COR-L47 (cell line): ENCODE data around the gene QSOX2.

Experiments used
- DNase-seq: peaks from one replicate; lab custom pipeline; 2025; lab: John Stamatoyannopoulos, UW

The QSOX2 gene

GRCh38 chr9:136245219-136246150 is at the start of gene QSOX2:
Gene QSOX2, minus strand, starts transcription at chr9:136245812. Its CDS starts 9 bp downstream, at chr9:136245803.
- DNase-seq, result peak; percentile 84

GRCh38 chr9:136295055-136295454 is 49.4 kb upstream of the QSOX2 start:
- DNase-seq, result no peak

GRCh38 chr9:136294437-136294836 is 48.8 kb upstream of the QSOX2 start:
- DNase-seq, result no peak

- DNase-seq, result no peak
Observed at GRCh38 chr9:136293476-136294077, 48.0 kb upstream of the QSOX2 start.

- DNase-seq, result peak; percentile 45
Observed at GRCh38 chr9:136292591-136293448, 47.2 kb upstream of the QSOX2 start.

- no peak for DNase-seq
Observed at GRCh38 chr9:136292026-136292538, 46.5 kb upstream of the QSOX2 start.

- no peak for DNase-seq
Observed at GRCh38 chr9:136291306-136292025, 45.9 kb upstream of the QSOX2 start.

- DNase-seq, result no peak
Observed at GRCh38 chr9:136290508-136291000, 44.9 kb upstream of the QSOX2 start.

GRCh38 chr9:136289651-136290507 is 44.3 kb upstream of the QSOX2 start:
- no peak for DNase-seq

- DNase-seq, result no peak
Observed at GRCh38 chr9:136287960-136288753, 42.5 kb upstream of the QSOX2 start.

- DNase-seq, result no peak
Observed at GRCh38 chr9:136286987-136287379, 41.4 kb upstream of the QSOX2 start.

- DNase-seq, result no peak
Observed at GRCh38 chr9:136286359-136286986, 40.9 kb upstream of the QSOX2 start.

- no peak for DNase-seq
Observed at GRCh38 chr9:136285501-136286358, 40.1 kb upstream of the QSOX2 start.

- no peak for DNase-seq
Observed at GRCh38 chr9:136284951-136285350, 39.3 kb upstream of the QSOX2 start.

- DNase-seq, result no peak
Observed at GRCh38 chr9:136284311-136284710, 38.7 kb upstream of the QSOX2 start.

- peak; percentile 57 for DNase-seq
Observed at GRCh38 chr9:136283291-136284235, 38.0 kb upstream of the QSOX2 start.
